NT2/D1 (cell line): ENCODE measurements around the gene PHACTR2.

ENCODE experiments used
- YY1 ChIP-seq: IDR thresholded peaks from 2 replicates; pipeline ENCODE4 v1.6.1; 2011; ENCODE audit not compliant: insufficient read length, insufficient read depth
- ZNF274 ChIP-seq: IDR thresholded peaks from 2 replicates; pipeline ENCODE4 v1.6.1; 2011; ENCODE audit warnings: mild to moderate bottlenecking, low read depth, low read length

- TF ChIP-seq ZNF274 (no peak), YY1 (no peak)
Measured at GRCh38 chr6:143754204-143754603, 76.4 kb downstream of the PHACTR2 start.
